Keratinocyte (primary cell): ENCODE data around the gene LIN52. TPM values are rescaled to one million over a fixed set of nuclear protein-coding genes. Genes with fewer than 3 reads are reported as not detected.

Source experiments
- DNase-seq: peaks from one replicate; pipeline ENCODE4 v3.0.0-alpha.2; 2011; ENCODE audit warnings: low read depth, missing footprints, low spot score
- FAIRE-seq: peaks from 2 replicates; lab custom pipeline; 2011; peaks lifted over from hg19 to GRCh38; lab: Jason Lieb, UNC
- H2AFZ ChIP-seq: 2 replicates; pipeline ENCODE4 v1.6.0; 2012; ENCODE audit warnings: low read length, control low read depth, inconsistent platforms; ENCODE audit not compliant: control insufficient read depth
- H3K27ac ChIP-seq: 2 replicates; pipeline ENCODE4 v1.5.1; 2011; ENCODE audit warnings: low read length; ENCODE audit not compliant: control insufficient read depth, insufficient read depth
- H3K27me3 ChIP-seq: 3 replicates; pipeline ENCODE4 v1.6.0; 2011; ENCODE audit warnings: low read length; ENCODE audit not compliant: control insufficient read depth, insufficient read depth; ENCODE audit errors: extremely low read depth
- H3K36me3 ChIP-seq, 2 experiments: 2 replicates in 1 of 2; 3 replicates in 1 of 2; pipeline ENCODE4 v1.5.1; 2011; ENCODE audit warnings: low read length in 2 of 2, mild to moderate bottlenecking in 1 of 2; ENCODE audit not compliant: control insufficient read depth in 2 of 2, insufficient read depth in 2 of 2; ENCODE audit errors: extremely low read depth in 1 of 2
- H3K4me1 ChIP-seq: 3 replicates; pipeline ENCODE4 v1.5.1; 2011; ENCODE audit warnings: low read length; ENCODE audit not compliant: control insufficient read depth, insufficient read depth; ENCODE audit errors: extremely low read depth
- H3K4me2 ChIP-seq: 3 replicates; pipeline ENCODE4 v1.6.0; 2011; ENCODE audit warnings: low read depth, low read length; ENCODE audit not compliant: control insufficient read depth, insufficient read depth; ENCODE audit errors: extremely low read depth
- H3K4me3 ChIP-seq, 3 experiments: fragments of 200-600 bp in 1 of 3; sonication (generic) in 1 of 3; 2 replicates in 2 of 3; 3 replicates in 1 of 3; pipeline ENCODE4 v1.5.1; 2011 to 2016; ENCODE audit warnings: low read length in 3 of 3, mild to moderate bottlenecking in 3 of 3, control low read depth in 2 of 3, inconsistent platforms in 1 of 3, low read depth in 1 of 3, mixed read lengths in 1 of 3, mixed run types in 1 of 3, moderate library complexity in 1 of 3; ENCODE audit not compliant: control insufficient read depth in 2 of 3, insufficient read depth in 2 of 3; ENCODE audit errors: extremely low read depth in 1 of 3
- H3K79me2 ChIP-seq: 2 replicates; pipeline ENCODE4 v1.6.0; 2012; ENCODE audit warnings: low read length; ENCODE audit not compliant: control insufficient read depth, insufficient read depth
- H3K9ac ChIP-seq: 3 replicates; pipeline ENCODE4 v1.6.0; 2011; ENCODE audit warnings: low read length; ENCODE audit not compliant: control insufficient read depth, insufficient read depth; ENCODE audit errors: extremely low read depth
- H3K9me1 ChIP-seq: 3 replicates; pipeline ENCODE4 v1.6.0; 2011; ENCODE audit warnings: low read length; ENCODE audit not compliant: control insufficient read depth, insufficient read depth; ENCODE audit errors: extremely low read depth
- H3K9me3 ChIP-seq: 2 replicates; pipeline ENCODE4 v1.5.1; 2012; ENCODE audit warnings: low read depth, low read length; ENCODE audit not compliant: control insufficient read depth
- H4K20me1 ChIP-seq: 3 replicates; pipeline ENCODE4 v1.6.0; 2011; ENCODE audit warnings: low read length; ENCODE audit not compliant: control insufficient read depth, insufficient read depth; ENCODE audit errors: extremely low read depth
- EZH2 ChIP-seq: IDR thresholded peaks from one replicate; pipeline ENCODE4 v1.6.1; 2012; ENCODE audit warnings: inconsistent platforms, mild to moderate bottlenecking, low read length, moderate library complexity
- dilution Hi-C: fragments of 300-500 bp; cut with MboI; formaldehyde crosslinking; loops from one replicate; pipeline ENCODE4 v1.7.0; 2020; ENCODE audit warnings: low sequenced_read_pairs; ENCODE audit not compliant: extremely low pct_ligation_motif_present
- polyA plus RNA-seq, 5 experiments: library from polyadenylated mRNA; depleted of rRNA in 3 of 5; stranded (reverse) in 3 of 5; stranded (forward) in 1 of 5; unstranded in 1 of 5; fragments of >200 nt; gene quantifications; 1 replicate in 1 of 5; 2 replicates in 3 of 5; 3 replicates in 1 of 5; pipeline versions ENCODE4 v1.2.1 to v1.2.3, GENCODE V29; 2011 to 2012; ENCODE audit warnings: missing spikeins in 2 of 5, low read depth in 1 of 5, low replicate concordance in 1 of 5
- TF ChIP-seq, protein P1 (sequence below), 3 experiments: IDR thresholded peaks in 1 of 3; conservative IDR thresholded peaks in 1 of 3; optimal IDR thresholded peaks in 1 of 3; 2 replicates in 2 of 3; 3 replicates in 1 of 3; pipeline versions ENCODE3 to v1.5.1; 2011; ENCODE audit warnings: low read length in 3 of 3, mild to moderate bottlenecking in 3 of 3, moderate library complexity in 2 of 3, control low read depth in 1 of 3, inconsistent platforms in 1 of 3; ENCODE audit not compliant: insufficient read depth in 2 of 3; ENCODE audit errors: extremely low read depth in 1 of 3

The LIN52 gene
- polyA plus RNA-seq, 1 donor (not counting 4 experiments of a cell fraction or from before 2014, with no cell fraction given) = 6.8 TPM

DNA sequence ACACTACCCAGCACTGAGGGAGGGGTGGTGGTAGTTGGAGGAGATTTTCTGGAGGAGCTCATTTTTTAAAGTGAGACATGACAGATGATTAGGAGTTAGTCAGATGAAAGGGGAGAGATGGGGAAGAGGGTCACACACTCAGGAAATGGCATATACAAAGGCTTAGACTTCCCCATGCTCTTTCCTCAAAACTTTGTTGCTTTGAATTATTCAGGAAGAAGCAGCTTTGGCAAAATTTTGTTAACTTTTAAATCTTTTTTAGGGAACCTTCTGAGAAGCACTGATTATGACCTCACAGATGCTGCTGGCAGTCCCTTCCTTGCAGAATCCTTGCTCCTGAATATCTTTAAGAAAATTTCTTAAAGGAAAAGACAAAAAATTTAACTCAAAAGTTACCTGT, 20.3 kb upstream of the LIN52 start:
- H3K9me3 ChIP-seq = no peaks in the 10 kb centered on the region
- no peak overlapping the region for H3K4me3 ChIP-seq
- H3K9me1 ChIP-seq = no peaks in the 10 kb centered on the region
- no peak overlapping the region for H2AFZ ChIP-seq
- no peaks in the 10 kb centered on the region for H3K79me2 ChIP-seq
- H3K36me3 ChIP-seq = no peaks in the 10 kb centered on the region
- H3K9ac ChIP-seq = no peak overlapping the region
- no peak overlapping the region for H3K4me2 ChIP-seq
- DNase-seq (no peak), FAIRE-seq (no peak)
- H3K27ac ChIP-seq = no peak overlapping the region
- no peak for TF ChIP-seq EZH2
- TF ChIP-seq, protein P1, sequence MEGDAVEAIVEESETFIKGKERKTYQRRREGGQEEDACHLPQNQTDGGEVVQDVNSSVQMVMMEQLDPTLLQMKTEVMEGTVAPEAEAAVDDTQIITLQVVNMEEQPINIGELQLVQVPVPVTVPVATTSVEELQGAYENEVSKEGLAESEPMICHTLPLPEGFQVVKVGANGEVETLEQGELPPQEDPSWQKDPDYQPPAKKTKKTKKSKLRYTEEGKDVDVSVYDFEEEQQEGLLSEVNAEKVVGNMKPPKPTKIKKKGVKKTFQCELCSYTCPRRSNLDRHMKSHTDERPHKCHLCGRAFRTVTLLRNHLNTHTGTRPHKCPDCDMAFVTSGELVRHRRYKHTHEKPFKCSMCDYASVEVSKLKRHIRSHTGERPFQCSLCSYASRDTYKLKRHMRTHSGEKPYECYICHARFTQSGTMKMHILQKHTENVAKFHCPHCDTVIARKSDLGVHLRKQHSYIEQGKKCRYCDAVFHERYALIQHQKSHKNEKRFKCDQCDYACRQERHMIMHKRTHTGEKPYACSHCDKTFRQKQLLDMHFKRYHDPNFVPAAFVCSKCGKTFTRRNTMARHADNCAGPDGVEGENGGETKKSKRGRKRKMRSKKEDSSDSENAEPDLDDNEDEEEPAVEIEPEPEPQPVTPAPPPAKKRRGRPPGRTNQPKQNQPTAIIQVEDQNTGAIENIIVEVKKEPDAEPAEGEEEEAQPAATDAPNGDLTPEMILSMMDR (optimal IDR thresholded peaks at IDR 0.05 in 1 of 3, IDR thresholded peaks at IDR 0.05 in 1 of 3, conservative IDR thresholded peaks at IDR 0.05 in 1 of 3; ENCODE audit: extremely low read depth in 1 of 3, insufficient read depth in 2 of 3, low read length in 3 of 3) = no peak
- H3K27me3 ChIP-seq = no peaks in the 10 kb centered on the region
- peaks cover 8% of the 10 kb centered on the region for H3K4me1 ChIP-seq
- no peaks in the 10 kb centered on the region for H4K20me1 ChIP-seq
- dilution Hi-C loops = no loop called here

DNA sequence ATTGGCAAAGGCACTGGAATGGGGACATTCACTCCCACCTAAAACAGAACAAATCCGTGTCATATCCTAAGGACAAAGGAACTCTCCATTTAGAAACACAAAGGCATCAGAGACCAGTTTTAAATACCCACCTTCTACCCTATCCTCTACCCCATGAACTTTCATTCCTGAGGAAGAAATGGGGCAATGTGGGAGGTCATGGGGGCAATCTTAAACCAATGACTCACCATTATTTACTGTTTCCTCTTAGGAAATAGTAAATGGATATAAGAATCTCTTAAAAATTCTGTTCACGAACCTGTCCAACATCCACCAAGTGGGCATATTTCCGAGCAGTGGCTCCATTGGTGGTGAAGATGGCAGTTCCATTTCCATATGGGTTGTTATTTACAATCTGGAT, 19.9 kb upstream of the LIN52 start:
- no peak for DNase-seq
- no peak for FAIRE-seq
- Histone ChIP-seq H3K9me3 (no peaks in the 10 kb centered on the region), H3K27ac (no peak overlapping the region), H2AFZ (no peak overlapping the region), H3K4me2 (no peak overlapping the region), H4K20me1 (no peaks in the 10 kb centered on the region), H3K27me3 (no peaks in the 10 kb centered on the region), H3K36me3 (no peaks in the 10 kb centered on the region), H3K9ac (no peak overlapping the region), H3K4me1 (peaks cover 8% of the 10 kb centered on the region), H3K79me2 (no peaks in the 10 kb centered on the region), H3K9me1 (no peaks in the 10 kb centered on the region), H3K4me3 (no peak overlapping the region)
- TF ChIP-seq EZH2 = no peak
- TF ChIP-seq, protein P1 (optimal IDR thresholded peaks at IDR 0.05 in 1 of 3, IDR thresholded peaks at IDR 0.05 in 1 of 3, conservative IDR thresholded peaks at IDR 0.05 in 1 of 3; ENCODE audit: extremely low read depth in 1 of 3, insufficient read depth in 2 of 3, low read length in 3 of 3) = no peak
- dilution Hi-C loops = no loop called here
